H1 (cell line): Measurements from ENCODE around the gene FABP7. TPM values are rescaled to one million over a fixed set of nuclear protein-coding genes. Genes with fewer than 3 reads are reported as not detected.

Experiments
- CBX8 ChIP-seq: fragments of 300-800, 300-1000 bp; sonication (generic); IDR thresholded peaks from 2 replicates; pipeline ENCODE4 v1.7.1; 2016; ENCODE audit warnings: low read depth, low read length, borderline replicate concordance
- NANOG ChIP-seq: IDR thresholded peaks from 2 replicates; pipeline ENCODE4 v1.6.1; 2011; ENCODE audit warnings: low read length, low read depth, mild to moderate bottlenecking, inconsistent platforms; ENCODE audit not compliant: insufficient read depth, poor library complexity, severe bottlenecking
- SIX5 ChIP-seq: IDR thresholded peaks from 2 replicates; pipeline ENCODE4 v1.6.1; 2011; ENCODE audit warnings: mild to moderate bottlenecking, low read depth, low read length
- polyA plus RNA-seq, 7 experiments: library from polyadenylated mRNA; depleted of rRNA in 3 of 7; stranded (reverse) in 5 of 7; unstranded in 2 of 7; fragments of >200 nt in 5 of 7; fragments of 200-250 nt in 2 of 7; gene quantifications; 1 replicate in 5 of 7; 2 replicates in 1 of 7; 4 replicates in 1 of 7; pipeline versions ENCODE4 v1.2.1 to v1.2.3, GENCODE V29; 2011 to 2013; ENCODE audit warnings: missing spikeins in 2 of 7, mixed read lengths in 2 of 7
- total RNA-seq: library from RNA; stranded (reverse); fragmentation: NEBNext Ultra II Directional; extraction: Animal tissue kit (Norgen Biotek cat#: 25700); gene quantifications from 2 replicates; pipeline ENCODE4 v1.2.1, GENCODE V29; 2021
- TF ChIP-seq, protein P1 (sequence below), 3 experiments: IDR thresholded peaks; 1 replicate in 2 of 3; 2 replicates in 1 of 3; pipeline versions ENCODE4 v1.5.1 to v1.6.1; 2011; ENCODE audit warnings: low read length in 3 of 3, mild to moderate bottlenecking in 3 of 3, inconsistent platforms in 2 of 3, low read depth in 1 of 3, moderate library complexity in 1 of 3; ENCODE audit not compliant: insufficient read depth in 1 of 3; ENCODE audit errors: control extremely low read depth in 1 of 3

The FABP7 gene
- total and polyA plus RNA-seq, 2 of the 8 experiments (the other 6 are each of a cell fraction or from before 2014, with no cell fraction given): 10.6 to 13.1 TPM

DNA sequence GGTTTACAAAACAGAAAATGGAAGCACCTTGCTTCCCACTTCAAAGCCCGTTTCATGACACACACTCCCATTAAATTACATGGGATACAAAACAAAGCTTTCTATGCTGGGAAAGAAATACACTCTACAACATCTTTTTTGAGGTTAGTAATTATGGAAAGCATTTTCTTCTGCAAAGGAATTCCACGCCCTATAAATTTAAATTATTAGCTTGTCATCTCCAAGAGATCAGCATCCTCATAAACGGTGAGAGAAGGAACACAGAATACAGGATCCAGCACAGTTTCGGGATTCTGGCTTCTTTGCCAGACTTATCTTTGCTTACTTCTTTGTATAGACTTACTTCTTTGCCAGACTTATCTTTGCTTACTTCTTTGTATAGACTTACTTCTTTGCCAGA, 8.2 kb downstream of the FABP7 start (continued):
- TF ChIP-seq, protein P1, sequence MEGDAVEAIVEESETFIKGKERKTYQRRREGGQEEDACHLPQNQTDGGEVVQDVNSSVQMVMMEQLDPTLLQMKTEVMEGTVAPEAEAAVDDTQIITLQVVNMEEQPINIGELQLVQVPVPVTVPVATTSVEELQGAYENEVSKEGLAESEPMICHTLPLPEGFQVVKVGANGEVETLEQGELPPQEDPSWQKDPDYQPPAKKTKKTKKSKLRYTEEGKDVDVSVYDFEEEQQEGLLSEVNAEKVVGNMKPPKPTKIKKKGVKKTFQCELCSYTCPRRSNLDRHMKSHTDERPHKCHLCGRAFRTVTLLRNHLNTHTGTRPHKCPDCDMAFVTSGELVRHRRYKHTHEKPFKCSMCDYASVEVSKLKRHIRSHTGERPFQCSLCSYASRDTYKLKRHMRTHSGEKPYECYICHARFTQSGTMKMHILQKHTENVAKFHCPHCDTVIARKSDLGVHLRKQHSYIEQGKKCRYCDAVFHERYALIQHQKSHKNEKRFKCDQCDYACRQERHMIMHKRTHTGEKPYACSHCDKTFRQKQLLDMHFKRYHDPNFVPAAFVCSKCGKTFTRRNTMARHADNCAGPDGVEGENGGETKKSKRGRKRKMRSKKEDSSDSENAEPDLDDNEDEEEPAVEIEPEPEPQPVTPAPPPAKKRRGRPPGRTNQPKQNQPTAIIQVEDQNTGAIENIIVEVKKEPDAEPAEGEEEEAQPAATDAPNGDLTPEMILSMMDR (IDR thresholded peaks at IDR 0.05; ENCODE audit: control extremely low read depth in 1 of 3, insufficient read depth in 1 of 3, low read depth in 1 of 3, low read length in 3 of 3): no peak
- no peak for TF ChIP-seq SIX5
- no peak for TF ChIP-seq NANOG
- TF ChIP-seq CBX8: no peak
